Fibroblast of lung (primary cell): Measurements from ENCODE around the gene CALY.
"Not testable (repeated sequence)": the region's sequence is repeated elsewhere in the genome, so short reads cannot be mapped to it uniquely, and the experiment has no call there.

Experiments
- CTCF ChIP-seq, 2 donors: IDR thresholded peaks in 1 of 2; conservative IDR thresholded peaks in 1 of 2; 1 replicate in 1 of 2; 2 replicates in 1 of 2; pipeline ENCODE4 v1.5.1; 2011 to 2012; ENCODE audit warnings: low read length in 2 of 2, control low read depth in 1 of 2, inconsistent platforms in 1 of 2, low read depth in 1 of 2, mild to moderate bottlenecking in 1 of 2
- EZH2 ChIP-seq: IDR thresholded peaks from 2 replicates; pipeline ENCODE4 v1.5.1; 2012; ENCODE audit warnings: low read length, control low read depth, mild to moderate bottlenecking; ENCODE audit errors: missing control alignments

DNA sequence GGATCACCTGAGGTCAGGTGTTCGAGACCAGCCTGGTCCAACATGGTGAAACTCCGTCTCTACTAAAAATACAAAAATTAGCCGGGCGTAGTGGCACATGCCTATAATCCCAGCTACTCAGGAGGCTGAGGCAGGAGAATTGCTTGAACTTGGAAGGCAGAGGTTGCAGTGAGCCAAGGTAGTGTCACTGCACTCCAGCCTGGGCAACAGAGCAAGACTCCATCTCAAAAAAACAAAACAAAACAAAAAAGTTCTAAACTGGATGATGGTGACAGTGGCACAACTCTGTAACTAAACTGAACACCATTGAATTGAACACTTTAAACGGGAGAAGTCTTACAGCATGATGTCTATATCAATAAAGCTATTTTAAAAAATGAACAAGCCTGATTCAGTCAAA, 39.5 kb upstream of the CALY start:
- TF ChIP-seq CTCF (conservative IDR thresholded peaks at IDR 0.05 in 1 of 2, IDR thresholded peaks at IDR 0.05 in 1 of 2; ENCODE audit: low read depth in 1 of 2, low read length in 2 of 2); EZH2: not testable (repeated sequence)
